ENCODE results near the gene MORN3.

DNA sequence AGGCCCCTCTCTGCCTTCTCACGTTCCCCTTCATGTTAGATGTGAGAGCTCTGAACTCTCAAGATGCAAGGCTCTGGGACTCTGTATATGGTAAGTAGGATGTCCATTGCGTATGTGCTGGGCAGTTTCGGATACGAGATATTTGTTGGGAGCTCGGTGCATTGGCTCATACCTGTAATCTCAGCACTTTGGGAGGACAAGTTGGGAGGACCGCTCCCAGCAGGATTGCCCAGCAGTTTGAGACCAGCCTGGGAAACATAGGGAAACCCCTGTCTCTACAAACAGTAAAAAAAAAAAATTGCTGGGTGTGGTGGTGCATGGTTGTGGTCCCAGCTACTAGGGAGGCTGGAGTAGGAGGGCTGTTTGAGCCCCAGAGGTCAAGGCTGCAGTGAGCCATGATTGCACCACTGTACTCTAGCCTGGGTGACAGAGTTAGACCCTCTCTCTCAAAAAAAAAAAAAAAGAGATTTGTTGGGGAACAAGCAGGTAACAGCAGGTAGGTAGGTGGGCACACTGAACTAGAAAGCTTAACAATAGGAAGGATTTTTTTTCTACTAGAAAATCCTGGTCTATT lies 46.5 kb upstream of the MORN3 start:
- TF ChIP-seq BACH2 (CRISPR knock-in tag; IDR thresholded peaks at IDR 0.05; ENCODE audit: borderline replicate concordance), result no peak
- TF ChIP-seq, protein P1, sequence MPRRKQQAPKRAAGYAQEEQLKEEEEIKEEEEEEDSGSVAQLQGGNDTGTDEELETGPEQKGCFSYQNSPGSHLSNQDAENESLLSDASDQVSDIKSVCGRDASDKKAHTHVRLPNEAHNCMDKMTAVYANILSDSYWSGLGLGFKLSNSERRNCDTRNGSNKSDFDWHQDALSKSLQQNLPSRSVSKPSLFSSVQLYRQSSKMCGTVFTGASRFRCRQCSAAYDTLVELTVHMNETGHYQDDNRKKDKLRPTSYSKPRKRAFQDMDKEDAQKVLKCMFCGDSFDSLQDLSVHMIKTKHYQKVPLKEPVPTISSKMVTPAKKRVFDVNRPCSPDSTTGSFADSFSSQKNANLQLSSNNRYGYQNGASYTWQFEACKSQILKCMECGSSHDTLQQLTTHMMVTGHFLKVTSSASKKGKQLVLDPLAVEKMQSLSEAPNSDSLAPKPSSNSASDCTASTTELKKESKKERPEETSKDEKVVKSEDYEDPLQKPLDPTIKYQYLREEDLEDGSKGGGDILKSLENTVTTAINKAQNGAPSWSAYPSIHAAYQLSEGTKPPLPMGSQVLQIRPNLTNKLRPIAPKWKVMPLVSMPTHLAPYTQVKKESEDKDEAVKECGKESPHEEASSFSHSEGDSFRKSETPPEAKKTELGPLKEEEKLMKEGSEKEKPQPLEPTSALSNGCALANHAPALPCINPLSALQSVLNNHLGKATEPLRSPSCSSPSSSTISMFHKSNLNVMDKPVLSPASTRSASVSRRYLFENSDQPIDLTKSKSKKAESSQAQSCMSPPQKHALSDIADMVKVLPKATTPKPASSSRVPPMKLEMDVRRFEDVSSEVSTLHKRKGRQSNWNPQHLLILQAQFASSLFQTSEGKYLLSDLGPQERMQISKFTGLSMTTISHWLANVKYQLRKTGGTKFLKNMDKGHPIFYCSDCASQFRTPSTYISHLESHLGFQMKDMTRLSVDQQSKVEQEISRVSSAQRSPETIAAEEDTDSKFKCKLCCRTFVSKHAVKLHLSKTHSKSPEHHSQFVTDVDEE (CRISPR knock-in tag; IDR thresholded peaks at IDR 0.05), result no peak
